Type B pancreatic cell (in vitro differentiated cells): Measurements from ENCODE around the gene PLSCR4. TPM values are rescaled to one million over a fixed set of nuclear protein-coding genes. Genes with fewer than 3 reads are reported as not detected.

Source experiments
- DNase-seq: peaks from one replicate; pipeline ENCODE4 v3.0.0; 2021; ENCODE audit warnings: mixed read lengths; ENCODE audit not compliant: unreplicated experiment; ENCODE audit errors: extremely low spot score
- H3K27ac Mint-ChIP-seq: 2 replicates; pipeline ENCODE4 v1.8.0; 2021; ENCODE audit warnings: mild to moderate bottlenecking, mixed read lengths
- H3K27me3 Mint-ChIP-seq: 2 replicates; pipeline ENCODE4 v1.8.0; 2021; ENCODE audit warnings: mixed read lengths
- H3K36me3 Mint-ChIP-seq: 2 replicates; pipeline ENCODE4 v1.8.0; 2021; ENCODE audit warnings: mixed read lengths
- H3K4me1 Mint-ChIP-seq: one replicate; pipeline ENCODE4 v1.8.0; 2021; ENCODE audit warnings: mixed read lengths; ENCODE audit not compliant: unreplicated experiment
- H3K4me3 Mint-ChIP-seq: 2 replicates; pipeline ENCODE4 v1.8.0; 2021; ENCODE audit warnings: mild to moderate bottlenecking, mixed read lengths
- H3K9me3 Mint-ChIP-seq: 2 replicates; pipeline ENCODE4 v1.8.0; 2021; ENCODE audit warnings: mixed read lengths
- total RNA-seq: library from RNA; stranded (reverse); gene quantifications from 2 replicates; pipeline ENCODE4 v1.2.1, GENCODE V29; 2021; ENCODE audit warnings: low replicate concordance
- TF ChIP-seq, protein P1 (sequence below): fragments of 200-600 bp; sonication (generic); conservative IDR thresholded peaks from 2 replicates; pipeline ENCODE4 v1.5.0; 2021; ENCODE audit warnings: antibody characterized with exemption, mild to moderate bottlenecking

Gene PLSCR4
- total RNA-seq, 1 donor from 2014 or later: 3.4 TPM

DNA sequence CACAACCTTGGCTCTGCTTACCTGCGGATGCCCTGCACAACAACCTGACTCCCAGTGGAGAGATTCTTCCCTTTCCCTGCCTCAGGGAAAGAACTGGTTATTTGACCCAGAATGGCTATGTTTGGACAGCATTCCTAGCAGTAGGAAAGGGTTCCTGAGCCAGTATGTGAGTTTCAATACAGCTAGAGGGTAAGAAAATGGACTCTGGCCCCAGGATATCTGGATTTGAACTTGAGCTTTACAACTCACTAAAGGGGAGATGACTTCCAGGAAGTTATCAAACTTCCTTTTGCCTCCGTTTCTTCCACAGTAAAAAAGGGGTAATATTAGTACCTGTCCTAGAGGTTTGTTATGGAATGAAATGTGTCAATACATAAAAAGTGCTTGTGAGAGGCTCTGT, 28.1 kb upstream of the PLSCR4 start:
- no peaks in the 10 kb centered on the region for H3K27me3 Mint-ChIP-seq
- TF ChIP-seq, protein P1, sequence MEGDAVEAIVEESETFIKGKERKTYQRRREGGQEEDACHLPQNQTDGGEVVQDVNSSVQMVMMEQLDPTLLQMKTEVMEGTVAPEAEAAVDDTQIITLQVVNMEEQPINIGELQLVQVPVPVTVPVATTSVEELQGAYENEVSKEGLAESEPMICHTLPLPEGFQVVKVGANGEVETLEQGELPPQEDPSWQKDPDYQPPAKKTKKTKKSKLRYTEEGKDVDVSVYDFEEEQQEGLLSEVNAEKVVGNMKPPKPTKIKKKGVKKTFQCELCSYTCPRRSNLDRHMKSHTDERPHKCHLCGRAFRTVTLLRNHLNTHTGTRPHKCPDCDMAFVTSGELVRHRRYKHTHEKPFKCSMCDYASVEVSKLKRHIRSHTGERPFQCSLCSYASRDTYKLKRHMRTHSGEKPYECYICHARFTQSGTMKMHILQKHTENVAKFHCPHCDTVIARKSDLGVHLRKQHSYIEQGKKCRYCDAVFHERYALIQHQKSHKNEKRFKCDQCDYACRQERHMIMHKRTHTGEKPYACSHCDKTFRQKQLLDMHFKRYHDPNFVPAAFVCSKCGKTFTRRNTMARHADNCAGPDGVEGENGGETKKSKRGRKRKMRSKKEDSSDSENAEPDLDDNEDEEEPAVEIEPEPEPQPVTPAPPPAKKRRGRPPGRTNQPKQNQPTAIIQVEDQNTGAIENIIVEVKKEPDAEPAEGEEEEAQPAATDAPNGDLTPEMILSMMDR: no peak
- no peaks in the 10 kb centered on the region for H3K9me3 Mint-ChIP-seq
- no peak overlapping the region for H3K4me3 Mint-ChIP-seq
- H3K4me1 Mint-ChIP-seq: no peaks in the 10 kb centered on the region
- H3K36me3 Mint-ChIP-seq: no peaks in the 10 kb centered on the region
- H3K27ac Mint-ChIP-seq: no peak overlapping the region
- no peak for DNase-seq

DNA sequence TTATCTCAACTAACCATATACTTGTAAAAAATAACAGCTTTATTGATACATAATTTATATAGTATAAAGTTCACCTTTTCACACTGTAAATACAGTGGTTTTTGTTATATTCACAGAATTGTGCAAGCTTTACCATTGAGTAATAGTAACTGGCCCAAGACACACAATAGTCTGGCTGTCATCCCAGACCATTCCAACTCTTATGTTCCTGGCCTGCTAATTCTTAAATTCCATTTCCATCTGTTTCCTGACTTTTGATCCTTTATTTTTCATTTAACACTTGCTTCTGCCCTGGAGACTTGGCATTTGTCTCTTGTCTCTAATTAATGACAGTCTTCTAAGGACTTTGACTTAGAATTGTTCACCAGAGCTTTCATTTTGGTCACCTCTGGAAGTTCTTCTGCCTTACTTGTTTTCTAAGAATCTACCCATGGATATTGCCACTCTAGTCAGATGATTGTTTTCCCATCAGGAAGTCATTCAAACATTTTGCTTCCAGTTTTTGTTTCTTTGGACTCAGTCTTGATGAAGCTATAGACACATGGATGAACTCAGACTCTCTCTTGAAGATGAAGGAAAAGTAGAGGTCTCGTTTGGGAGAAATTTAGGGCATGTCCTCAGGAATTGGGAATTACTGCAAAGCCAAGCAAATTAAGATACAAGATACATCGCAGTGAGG, 27.2 kb upstream of the PLSCR4 start:
- H3K36me3 Mint-ChIP-seq: no peaks in the 10 kb centered on the region
- no peak overlapping the region for H3K27ac Mint-ChIP-seq
- DNase-seq: no peak
- H3K4me3 Mint-ChIP-seq: no peak overlapping the region
- H3K9me3 Mint-ChIP-seq: no peaks in the 10 kb centered on the region
- TF ChIP-seq, protein P1: no peak
- no peaks in the 10 kb centered on the region for H3K27me3 Mint-ChIP-seq
- H3K4me1 Mint-ChIP-seq: no peaks in the 10 kb centered on the region

DNA sequence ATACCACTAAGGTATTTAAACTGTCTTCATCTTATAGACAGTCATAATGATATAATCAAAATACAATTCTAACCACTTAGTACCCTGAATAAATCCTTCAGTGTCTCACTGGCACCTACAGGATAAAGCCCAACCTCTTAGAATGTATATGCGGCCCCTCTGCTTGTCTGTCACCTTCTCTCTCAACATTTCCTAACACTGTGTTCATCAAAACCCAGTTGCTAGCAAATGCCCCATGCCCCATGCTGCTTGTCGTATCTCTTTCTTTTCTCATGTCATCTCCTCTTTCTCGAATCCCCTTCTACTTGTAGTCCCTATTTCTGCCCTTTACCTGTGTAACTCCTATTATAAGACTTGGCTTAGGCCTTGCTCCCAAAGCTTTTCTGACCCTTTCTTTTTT, 24.6 kb upstream of the PLSCR4 start:
- DNase-seq: no peak
- Mint-ChIP-seq H3K9me3 (peaks cover 4% of the 10 kb centered on the region), H3K4me1 (no peaks in the 10 kb centered on the region), H3K4me3 (no peak overlapping the region), H3K27me3 (no peaks in the 10 kb centered on the region), H3K36me3 (no peaks in the 10 kb centered on the region), H3K27ac (no peak overlapping the region)
- TF ChIP-seq, protein P1: no peak

DNA sequence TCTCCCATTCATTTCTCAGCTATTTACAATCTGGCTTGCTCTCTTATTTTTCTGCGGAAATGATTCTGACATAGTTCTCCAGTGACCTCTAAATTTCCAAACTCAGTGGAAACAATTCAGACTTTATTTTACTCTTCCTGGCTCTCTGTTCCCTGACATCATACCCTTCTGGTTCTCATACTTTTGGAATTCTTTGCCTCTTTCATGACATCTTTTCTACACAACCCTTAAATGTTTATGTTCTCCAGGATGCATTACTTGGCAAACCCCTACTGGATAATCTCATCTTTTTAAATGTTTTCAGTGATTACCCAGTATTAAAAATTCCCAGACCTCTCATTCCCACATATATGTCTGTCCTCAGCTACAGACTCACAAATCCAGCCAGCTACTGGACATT, 23.9 kb upstream of the PLSCR4 start:
- DNase-seq: no peak
- H3K27ac Mint-ChIP-seq: no peak overlapping the region
- no peaks in the 10 kb centered on the region for H3K4me1 Mint-ChIP-seq
- TF ChIP-seq, protein P1: no peak
- H3K36me3 Mint-ChIP-seq: no peaks in the 10 kb centered on the region
- no peaks in the 10 kb centered on the region for H3K27me3 Mint-ChIP-seq
- no peak overlapping the region for H3K4me3 Mint-ChIP-seq
- peaks cover 7% of the 10 kb centered on the region for H3K9me3 Mint-ChIP-seq

DNA sequence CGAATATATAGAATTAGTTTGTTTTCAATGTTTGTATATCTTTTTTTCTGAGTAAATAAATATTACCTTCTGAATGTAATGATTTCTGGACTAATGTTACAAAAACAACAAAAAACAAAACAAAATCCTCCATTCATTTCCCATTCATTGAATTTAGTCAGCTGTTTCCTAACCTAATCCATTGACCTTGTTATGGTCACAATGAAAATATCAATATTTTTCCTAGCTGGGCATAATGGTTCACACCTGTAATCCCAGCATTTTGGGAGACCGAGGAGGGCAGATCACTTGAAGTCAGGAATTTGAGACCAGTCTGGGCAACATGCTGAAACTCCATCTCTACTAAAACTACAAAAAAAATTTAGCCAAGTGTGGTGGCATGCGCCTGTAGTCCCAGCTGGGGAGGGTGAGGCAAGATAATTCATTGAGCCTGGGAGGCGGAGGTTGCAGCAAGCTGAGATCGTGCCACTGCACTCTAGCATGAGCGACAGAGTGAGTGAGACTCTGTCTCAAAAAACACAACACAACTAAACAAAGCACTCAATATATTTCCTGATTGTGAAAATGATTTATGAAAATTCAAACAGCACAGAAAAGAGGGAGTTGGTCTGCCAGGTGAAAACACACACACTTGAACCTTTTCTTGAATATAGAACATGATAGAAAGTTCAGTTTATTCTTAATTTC, 23.0 kb upstream of the PLSCR4 start:
- TF ChIP-seq, protein P1: no peak

More for the DNA sequence above, 23.0 kb upstream of the PLSCR4 start:
- Mint-ChIP-seq H3K4me1 (no peaks in the 10 kb centered on the region), H3K27ac (no peak overlapping the region), H3K36me3 (no peaks in the 10 kb centered on the region), H3K4me3 (no peak overlapping the region), H3K9me3 (peaks cover 7% of the 10 kb centered on the region), H3K27me3 (no peaks in the 10 kb centered on the region)
- no peak for DNase-seq
